ENCODE data around the gene KIF16B.

Gene KIF16B

GRCh38 chr20:16392346-16392745 lies 180.9 kb downstream of the KIF16B start:
- DNase-seq = no peak

- DNase-seq = no peak
Measured at GRCh38 chr20:16390991-16391390, 182.3 kb downstream of the KIF16B start.

GRCh38 chr20:16388731-16389130 lies 184.5 kb downstream of the KIF16B start:
- no peak for DNase-seq

- DNase-seq = no peak
Measured at GRCh38 chr20:16387666-16388065, 185.6 kb downstream of the KIF16B start.

GRCh38 chr20:16385891-16386290 lies 187.4 kb downstream of the KIF16B start:
- DNase-seq = no peak

- no peak for DNase-seq
Measured at GRCh38 chr20:16385462-16385861, 187.8 kb downstream of the KIF16B start.

- DNase-seq = no peak
Measured at GRCh38 chr20:16381444-16381843, 191.8 kb downstream of the KIF16B start.

- DNase-seq = no peak
Measured at GRCh38 chr20:16378712-16379370, 194.4 kb downstream of the KIF16B start.

- DNase-seq = no peak
Measured at GRCh38 chr20:16378122-16378521, 195.1 kb downstream of the KIF16B start.

- DNase-seq = no peak
Measured at GRCh38 chr20:16369441-16369840, 203.8 kb downstream of the KIF16B start.

GRCh38 chr20:16368645-16369292 lies 204.5 kb downstream of the KIF16B start:
- DNase-seq = no peak

- no peak for DNase-seq
Measured at GRCh38 chr20:16367948-16368560, 205.2 kb downstream of the KIF16B start.

GRCh38 chr20:16366529-16366928 lies 206.7 kb downstream of the KIF16B start:
- DNase-seq = no peak

GRCh38 chr20:16364320-16364687 lies 208.9 kb downstream of the KIF16B start:
- DNase-seq = no peak

- no peak for DNase-seq
Measured at GRCh38 chr20:16363506-16364319, 209.5 kb downstream of the KIF16B start.

GRCh38 chr20:16362642-16363041 lies 210.6 kb downstream of the KIF16B start:
- DNase-seq = no peak

GRCh38 chr20:16360668-16361067 lies 212.6 kb downstream of the KIF16B start:
- no peak for DNase-seq

GRCh38 chr20:16353417-16353781 lies 219.8 kb downstream of the KIF16B start:
- DNase-seq = no peak

GRCh38 chr20:16352751-16353416 lies 220.4 kb downstream of the KIF16B start:
- no peak for DNase-seq

- no peak for DNase-seq
Measured at GRCh38 chr20:16352321-16352720, 220.9 kb downstream of the KIF16B start.

GRCh38 chr20:16351415-16351814 lies 221.8 kb downstream of the KIF16B start:
- DNase-seq = no peak

GRCh38 chr20:16350465-16350864 lies 222.8 kb downstream of the KIF16B start:
- no peak for DNase-seq

All from NCI-H2029 (cell line).